ENCODE results near the gene CCR8.
A peak's percentile ranks its signal among the peaks of the same experiment; 100 is the strongest.
"Not testable (repeated sequence)": the region's sequence is repeated elsewhere in the genome, so short reads cannot be mapped to it uniquely, and the experiment has no call there.

The CCR8 gene

GRCh38 chr3:39351134-39351533 is 21.6 kb downstream of the CCR8 start:
- not testable (repeated sequence) for DNase-seq

GRCh38 chr3:39353168-39353927 is 23.8 kb downstream of the CCR8 start:
- not testable (repeated sequence) for DNase-seq

- no peak for DNase-seq
These were observed 28.8 kb downstream of the CCR8 start for GRCh38 chr3:39358333-39358732.

GRCh38 chr3:39361252-39361927 is 31.9 kb downstream of the CCR8 start:
- no peak for DNase-seq

GRCh38 chr3:39362192-39362591 is 32.7 kb downstream of the CCR8 start:
- DNase-seq = peak; percentile 93

- DNase-seq = peak; percentile 86
These were observed 33.3 kb downstream of the CCR8 start for GRCh38 chr3:39362812-39363211.

GRCh38 chr3:39370450-39370849 is 40.9 kb downstream of the CCR8 start:
- not testable (repeated sequence) for DNase-seq

- DNase-seq = no peak
These were observed 43.3 kb downstream of the CCR8 start for GRCh38 chr3:39372833-39373232.

- DNase-seq = no peak
These were observed 47.6 kb downstream of the CCR8 start for GRCh38 chr3:39376959-39377634.

GRCh38 chr3:39378088-39378487 is 48.6 kb downstream of the CCR8 start:
- no peak for DNase-seq

GRCh38 chr3:39378957-39379777 is 49.7 kb downstream of the CCR8 start:
- DNase-seq = no peak

GRCh38 chr3:39379778-39380155 is 50.3 kb downstream of the CCR8 start:
- no peak for DNase-seq

GRCh38 chr3:39381432-39381831 is 51.9 kb downstream of the CCR8 start:
- no peak for DNase-seq

All from NCI-H2029 (cell line).